HG03159 (cell line): ENCODE data around the gene SNX5.

Experiments
- ATAC-seq: cut with Tn5 transposase; IDR thresholded peaks from one replicate; pipeline ENCODE4 v1.9.1; 2021; ENCODE audit warnings: mild to moderate bottlenecking, moderate library complexity; ENCODE audit not compliant: unreplicated experiment

SNX5 gene

DNA sequence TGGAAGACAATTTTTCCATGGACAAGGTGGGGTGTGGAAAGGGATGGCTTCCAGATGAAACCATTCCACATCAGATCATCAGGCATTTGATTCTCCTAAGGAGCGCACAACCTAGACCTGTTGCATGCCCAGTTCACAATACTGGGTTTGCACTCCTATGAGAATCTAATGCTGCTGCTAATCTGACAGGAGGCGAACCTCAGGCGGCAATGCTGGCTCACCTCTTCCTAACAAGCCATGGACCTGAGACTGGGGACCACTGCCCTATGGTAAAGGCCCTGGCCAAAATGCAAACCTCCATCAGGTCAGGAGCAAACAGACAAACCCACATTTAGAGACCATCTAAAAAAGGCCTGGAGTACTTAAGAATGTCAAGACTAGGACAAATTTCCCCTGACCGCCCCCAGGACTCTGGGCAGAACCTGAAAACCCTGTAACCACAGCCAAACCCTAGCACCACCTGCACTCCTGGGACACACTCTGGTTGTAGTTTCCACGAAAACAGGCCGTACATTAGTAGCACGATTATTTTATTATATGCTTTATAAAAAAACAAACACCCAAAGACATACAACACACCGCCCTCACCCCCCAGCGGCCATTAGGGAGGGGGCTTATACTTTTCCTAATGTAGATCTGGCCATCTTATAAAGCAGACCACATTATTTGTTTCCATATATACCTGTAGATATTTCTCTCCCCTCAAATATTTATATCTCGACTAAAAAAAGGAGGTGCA, 27.3 kb downstream of the SNX5 start:
- ATAC-seq, result no peak

- no peak for ATAC-seq
Observed at GRCh38 chr20:17940224-17940971, 28.2 kb downstream of the SNX5 start.

DNA sequence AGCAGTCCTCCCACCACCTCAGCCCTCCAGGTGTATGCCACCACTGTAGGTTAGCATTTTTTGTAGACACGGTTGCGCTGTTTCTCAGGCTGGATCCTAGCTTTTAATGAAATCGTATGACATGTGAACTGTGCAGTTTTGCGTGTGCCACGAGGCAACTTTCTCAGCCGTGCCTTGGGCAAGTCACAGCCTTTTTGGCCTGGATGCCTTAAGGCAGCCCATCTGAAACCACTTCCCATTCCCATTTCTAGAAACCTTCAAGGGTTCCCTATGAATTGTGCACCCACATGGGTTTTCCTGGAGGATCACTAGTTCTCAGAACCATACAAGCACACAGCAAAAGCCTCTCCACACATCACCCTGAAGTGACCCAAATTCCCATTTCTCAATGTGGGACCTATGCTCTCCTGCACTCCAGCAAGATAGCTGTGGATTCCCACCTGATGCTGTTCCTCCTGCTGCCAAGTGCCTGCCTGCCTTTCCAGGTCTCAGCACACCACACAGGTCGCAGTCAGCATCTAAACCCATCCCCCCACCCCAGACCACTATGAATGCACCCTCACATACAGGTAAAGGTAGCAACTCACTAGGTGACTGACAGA, 28.9 kb downstream of the SNX5 start:
- no peak for ATAC-seq

DNA sequence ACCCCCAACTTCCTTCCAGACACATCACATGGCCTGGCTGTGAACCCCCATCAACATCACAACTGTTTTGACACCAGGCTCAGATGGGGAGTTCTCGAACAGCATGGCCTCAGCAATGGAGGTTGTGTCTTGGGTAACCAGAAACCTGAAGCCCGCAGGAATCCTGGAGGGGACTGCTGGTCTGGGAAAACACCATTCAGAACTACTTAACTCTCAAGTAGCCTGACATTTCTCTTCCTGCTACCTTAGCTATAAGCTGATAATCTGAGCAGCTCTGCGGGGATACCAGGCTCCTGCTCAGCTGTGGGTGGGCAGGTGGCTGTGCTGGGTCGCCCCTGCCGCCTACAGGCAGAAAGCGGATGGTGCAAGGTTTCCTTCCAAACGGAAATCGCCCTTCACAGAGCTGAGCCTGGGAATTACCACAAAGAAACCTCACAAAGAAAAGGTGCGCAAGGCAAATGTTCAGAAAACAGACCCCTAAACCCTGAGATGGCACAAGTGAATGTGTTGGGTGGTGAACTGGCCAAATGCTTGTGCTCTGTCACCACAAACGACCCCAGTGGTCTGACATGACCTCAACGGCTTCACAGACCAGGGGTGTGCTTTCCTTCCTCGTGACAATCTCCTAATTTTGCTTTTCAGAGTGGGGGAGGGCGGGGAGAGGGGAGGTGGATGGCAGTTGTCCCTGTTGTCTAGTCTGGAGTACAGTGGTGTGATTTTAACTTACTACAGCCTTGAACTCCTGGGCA, 29.5 kb downstream of the SNX5 start:
- ATAC-seq, result peak; percentile 73

- ATAC-seq, result no peak
Observed at GRCh38 chr20:17936761-17937732, 31.5 kb downstream of the SNX5 start.

GRCh38 chr20:17936286-17936760, 32.3 kb downstream of the SNX5 start:
- ATAC-seq, result no peak

DNA sequence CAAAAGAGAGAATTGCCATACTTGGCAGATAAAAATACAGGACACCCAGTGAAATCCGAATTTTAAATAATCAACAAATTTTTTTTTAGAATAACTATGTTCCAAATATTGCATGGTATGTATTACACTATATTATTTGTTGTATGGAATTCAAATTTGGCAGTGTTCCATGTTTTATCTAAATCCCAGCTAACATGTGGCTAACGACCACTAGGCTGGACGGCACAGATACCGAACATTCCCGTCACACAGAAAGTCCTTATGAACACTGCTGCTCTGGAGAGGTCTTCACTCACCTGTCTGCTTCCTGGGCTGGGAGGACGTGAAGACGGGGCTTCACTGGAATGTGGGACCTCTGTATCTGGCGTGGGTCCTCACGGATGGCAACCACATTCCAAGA, 32.8 kb downstream of the SNX5 start:
- ATAC-seq, result no peak

DNA sequence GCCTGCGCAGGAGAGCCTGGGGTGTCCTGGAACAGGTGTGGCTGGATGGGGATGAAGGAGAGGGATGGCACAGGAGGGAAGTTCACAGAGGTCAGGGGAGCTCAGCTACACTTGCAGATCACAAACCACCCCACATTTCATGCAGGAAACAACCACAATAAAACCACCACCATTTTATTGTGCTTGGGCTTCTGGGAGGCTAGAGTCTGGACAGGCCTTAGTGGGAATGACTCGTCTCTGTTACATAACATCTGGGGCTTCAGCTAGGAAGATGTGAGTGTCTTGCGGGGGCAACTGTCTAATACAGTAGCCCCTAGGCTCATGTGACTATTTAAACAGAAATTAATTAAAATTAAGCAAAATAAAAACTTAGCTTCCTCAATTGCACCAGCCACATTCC, 33.4 kb downstream of the SNX5 start:
- ATAC-seq, result no peak

DNA sequence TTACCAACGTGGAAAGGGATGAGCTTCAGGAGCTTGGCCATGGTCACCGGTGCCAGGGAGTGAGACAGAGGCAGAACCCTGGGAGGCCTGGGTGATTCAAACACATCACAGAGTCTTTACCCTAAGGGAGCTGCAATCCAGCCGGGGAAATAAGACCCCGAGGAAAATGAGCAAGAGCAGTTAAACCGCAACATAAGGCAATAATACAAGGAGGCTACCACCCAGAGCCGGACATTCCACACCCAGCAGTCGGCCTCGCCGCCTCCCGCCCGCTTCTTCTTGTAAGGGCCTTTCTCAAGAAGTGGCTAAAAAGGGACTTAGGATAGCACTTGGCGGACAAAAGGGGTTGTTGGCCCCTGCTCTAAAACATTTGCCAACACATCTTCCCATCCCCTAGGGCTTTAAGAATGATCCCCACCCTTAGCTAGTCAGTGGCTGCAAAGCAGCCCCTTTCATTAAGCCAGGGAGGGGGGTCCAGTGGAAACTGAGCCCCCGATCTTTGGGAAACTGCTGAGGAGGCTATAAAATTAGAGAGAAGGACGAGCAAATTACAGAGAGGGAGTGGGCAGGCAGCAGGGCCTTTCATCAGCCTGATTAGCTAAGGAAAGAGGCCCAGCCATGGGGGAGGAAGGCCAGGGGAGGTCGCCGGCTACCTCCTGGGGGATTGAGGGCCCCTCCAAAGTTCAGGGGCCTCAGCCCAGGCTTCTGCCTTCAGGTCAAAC, 34.3 kb downstream of the SNX5 start:
- no peak for ATAC-seq

DNA sequence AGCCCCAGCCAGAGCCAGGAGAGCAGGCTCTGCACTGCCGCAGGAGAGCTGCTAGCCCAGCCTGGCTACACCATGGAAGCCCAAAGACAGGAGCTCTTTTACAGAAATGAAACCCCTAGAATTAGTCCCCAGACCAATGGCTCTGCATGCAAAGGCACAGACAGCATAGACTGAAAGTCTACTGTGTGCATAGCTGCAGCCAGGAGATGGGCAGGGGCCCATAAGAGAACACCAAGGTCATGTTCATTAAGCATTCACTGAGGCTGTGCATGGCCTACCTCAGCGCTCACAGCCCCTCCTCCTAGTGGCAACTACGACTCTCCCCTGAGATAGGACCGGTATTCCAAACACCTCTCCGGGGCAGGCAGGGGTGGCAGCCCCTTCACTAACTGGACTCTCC, 34.9 kb downstream of the SNX5 start:
- ATAC-seq, result no peak

DNA sequence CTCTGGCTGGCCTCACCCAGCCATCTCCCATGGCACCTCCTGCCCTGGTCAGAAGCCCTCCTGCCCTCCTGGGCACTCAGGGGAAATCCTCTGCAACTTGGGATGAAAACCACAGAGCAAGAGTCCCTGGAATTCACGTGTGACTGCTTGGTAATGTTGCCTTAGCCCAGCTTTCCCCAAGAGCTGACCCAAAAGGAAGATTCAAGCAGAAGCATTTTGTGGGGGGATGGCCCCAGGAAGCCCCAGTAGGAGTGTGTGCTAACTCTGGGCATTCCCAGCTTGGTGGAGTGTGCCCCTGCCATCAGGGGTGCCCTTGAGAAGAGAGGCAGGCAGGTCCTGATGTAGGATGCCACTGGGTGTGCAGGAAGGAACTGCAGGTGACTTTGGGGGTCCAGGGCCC, 35.5 kb downstream of the SNX5 start:
- ATAC-seq, result no peak

DNA sequence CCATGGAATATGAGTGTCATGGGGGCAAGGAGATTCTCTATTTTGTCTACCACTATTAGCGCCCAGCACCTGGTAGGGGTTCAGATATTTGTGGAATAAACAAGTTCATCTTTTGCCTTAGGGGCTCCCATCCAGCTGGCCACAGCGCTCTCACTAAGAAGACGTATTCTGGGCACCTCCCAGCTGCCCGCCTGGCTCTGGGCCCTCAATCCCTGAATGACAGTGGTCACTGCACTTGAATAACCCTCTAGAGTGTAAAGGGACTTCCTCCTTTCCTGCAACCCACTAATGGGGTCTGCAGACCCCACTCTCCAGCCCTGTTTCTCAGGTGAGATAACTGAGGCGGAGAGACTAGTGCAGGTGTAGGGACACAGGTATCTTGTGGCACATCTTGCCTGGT, 36.2 kb downstream of the SNX5 start:
- no peak for ATAC-seq

GRCh38 chr20:17931513-17931912, 37.1 kb downstream of the SNX5 start:
- no peak for ATAC-seq

DNA sequence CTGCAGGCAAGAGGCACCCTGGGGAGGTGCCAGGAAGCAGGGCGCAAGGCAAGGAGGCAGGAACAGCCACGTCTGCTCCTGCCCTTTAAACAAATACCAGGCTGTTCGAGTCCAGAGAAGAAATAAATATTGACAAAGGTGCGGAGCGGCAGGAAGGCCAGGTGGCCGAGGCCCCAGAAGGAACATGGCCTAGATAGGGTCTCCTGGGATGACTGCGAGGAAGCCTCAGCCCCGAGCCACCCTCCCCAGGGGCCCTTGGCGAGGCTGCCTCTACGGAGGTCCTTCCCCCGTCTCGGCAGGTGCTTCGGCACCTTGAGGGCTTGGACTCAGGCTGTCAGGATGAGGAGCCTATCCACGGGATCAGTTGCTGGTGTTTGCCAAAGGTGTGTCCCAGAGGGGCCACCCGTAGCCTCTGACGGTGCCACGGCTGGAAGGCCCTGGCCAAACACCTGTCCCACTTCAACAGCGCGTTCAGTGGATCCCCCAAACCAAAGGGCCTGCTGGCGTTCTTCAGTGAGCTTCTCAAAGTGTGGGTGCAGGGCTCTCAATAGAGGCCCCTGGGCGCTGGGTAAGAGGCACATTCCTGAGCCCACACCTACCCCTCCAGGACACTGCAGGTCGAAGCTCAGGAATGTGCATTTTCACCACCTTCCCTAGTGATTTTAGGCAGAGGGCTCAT, 39.8 kb downstream of the SNX5 start:
- ATAC-seq, result no peak

DNA sequence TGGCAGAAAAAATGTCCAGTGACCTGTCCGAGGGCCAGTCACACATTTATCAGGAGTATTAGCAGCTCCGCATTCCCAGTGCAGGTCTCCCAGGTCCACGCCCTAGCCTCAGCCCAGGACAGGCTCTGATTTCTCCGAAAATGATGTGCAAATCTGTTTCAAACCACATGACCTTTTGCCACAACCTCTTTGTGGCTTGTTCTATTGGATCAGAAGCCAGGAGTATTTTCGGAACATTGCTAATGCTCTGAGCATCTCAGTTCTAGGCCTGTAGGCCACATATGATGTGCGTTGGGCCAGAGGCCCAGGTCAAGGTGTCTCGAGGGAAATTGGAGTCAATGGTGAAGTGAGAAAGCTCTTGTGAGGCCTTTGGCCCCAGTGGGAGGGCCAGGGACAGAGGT, 40.4 kb downstream of the SNX5 start:
- ATAC-seq, result no peak

DNA sequence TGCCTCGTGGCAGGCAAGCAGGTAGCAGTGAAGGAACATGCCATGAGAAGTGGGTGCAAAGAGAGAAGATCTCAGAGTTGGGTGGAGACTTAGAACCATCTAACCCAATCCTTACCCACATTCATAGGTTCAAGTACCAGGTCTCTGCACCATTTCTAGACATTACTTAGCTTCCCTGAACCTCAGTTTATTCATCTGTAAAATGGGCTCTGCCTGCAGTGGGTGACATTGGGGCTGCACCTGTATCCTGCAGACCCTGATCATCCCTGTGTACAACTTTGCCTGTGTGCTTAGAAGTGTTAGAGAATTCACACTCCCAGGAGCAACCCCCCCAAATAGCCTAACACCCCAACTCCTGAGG, 42.7 kb downstream of the SNX5 start:
- ATAC-seq, result no peak

DNA sequence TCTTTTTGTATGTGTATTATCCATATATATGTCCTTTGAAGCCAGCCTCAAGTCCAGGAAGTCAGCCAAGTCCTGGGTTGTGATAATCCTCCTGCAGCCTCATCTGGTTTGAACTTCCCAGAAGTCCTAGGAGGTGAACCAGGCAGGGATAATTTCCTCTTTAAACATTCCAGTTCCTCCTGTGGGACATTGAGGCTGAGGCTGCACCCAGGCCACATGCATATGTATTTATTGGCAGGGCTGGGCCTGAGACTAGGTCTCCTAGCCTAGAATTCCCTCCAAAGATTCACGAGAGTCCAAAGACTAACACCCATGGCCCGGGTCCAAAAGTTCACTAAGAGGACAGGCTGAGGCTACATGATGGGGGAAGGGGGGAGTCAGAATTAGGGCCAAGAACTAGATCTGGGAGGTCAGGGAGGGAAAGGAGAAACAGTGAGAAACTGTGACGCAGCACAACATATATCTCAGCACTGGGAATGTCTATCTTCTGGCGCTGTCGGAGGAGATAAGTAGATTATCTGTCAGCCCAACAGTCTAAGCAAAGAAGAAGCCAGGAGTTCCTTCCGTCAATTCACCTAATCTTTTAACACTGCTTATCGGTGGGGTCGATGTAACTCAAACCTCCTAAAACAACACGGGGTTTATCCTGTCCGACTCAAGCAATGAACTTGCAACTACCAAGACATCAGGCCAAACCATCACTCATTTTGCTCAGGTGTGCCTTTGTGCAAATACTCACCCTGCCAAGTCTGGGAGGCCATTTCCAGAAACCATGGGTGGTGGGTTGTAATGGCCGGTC, 43.3 kb downstream of the SNX5 start:
- ATAC-seq, result no peak

GRCh38 chr20:17921774-17922173, 46.8 kb downstream of the SNX5 start:
- ATAC-seq, result no peak
